HCT116 (cell line): ENCODE data around the gene CHAC1. TPM values are rescaled to one million over a fixed set of nuclear protein-coding genes. Genes with fewer than 3 reads are reported as not detected.

Experiments used
- ATAC-seq: fragments of 200-7000 bp; cut with Tn5 transposase; 2 replicates; pipeline ENCODE4 v1.9.1; 2020; ENCODE audit warnings: mild to moderate bottlenecking, moderate library complexity
- BruUV-seq: library from RNA; stranded (reverse); fragments of 400-500 nt; replicated peaks from 2 replicates; lab custom pipeline; 2021; lab: Mats Ljungman, UMichigan
- CTCF ChIA-PET: fragments of 300-600 bp; sonication (Branson Sonifier 250); formaldehyde crosslinking; loops from one replicate; lab custom pipeline; 2021; ENCODE audit warnings: antibody characterized with exemption; lab: Charles Lee
- POLR2A ChIA-PET: fragments of 300-600, 350-600 bp; sonication (Branson Sonifier 250); formaldehyde crosslinking; loops from one replicate; lab custom pipeline; 2021; ENCODE audit warnings: antibody characterized with exemption; lab: Charles Lee
- RAD21 ChIA-PET, 2 experiments: fragments of 300-600 bp; sonication (Branson Sonifier 250); formaldehyde crosslinking; loops; one replicate each; lab custom pipeline; 2023; ENCODE audit warnings: low total read pairs in 2 of 2; ENCODE audit not compliant: uncharacterized antibody in 2 of 2, unreplicated experiment in 2 of 2, low non-redundant PET in 1 of 2; lab: Charles Lee
- DNase-seq: peaks from one replicate; pipeline ENCODE4 v3.0.0-alpha.2; 2010; ENCODE audit warnings: low read depth, low spot score
- H2AFZ ChIP-seq: fragments of 200-600 bp; shearing (Covaris generic), sonication (generic); 2 replicates; pipeline ENCODE4 v1.6.1; 2017; ENCODE audit warnings: low read depth, mixed run types, mixed read lengths, antibody characterized with exemption, low read length; ENCODE audit not compliant: poor library complexity, severe bottlenecking
- H3K27ac ChIP-seq: 2 replicates; pipeline ENCODE4 v1.5.1; 2012; ENCODE audit warnings: low read depth, low read length
- H3K27me3 ChIP-seq: fragments of 200-600 bp; sonication (generic); 2 replicates; pipeline ENCODE4 v1.6.1; 2016; ENCODE audit warnings: mixed run types, low read length, mixed read lengths; ENCODE audit not compliant: insufficient read depth
- H3K36me3 ChIP-seq, 2 experiments: fragments of 200-500 bp in 1 of 2; fragments of 200-600 bp in 1 of 2; sonication (Bioruptor generic) in 1 of 2; sonication (generic) in 1 of 2; 2 replicates each; pipeline versions ENCODE4 v1.5.1 to v1.6.1; 2014 to 2016; ENCODE audit warnings: low read length in 2 of 2, inconsistent platforms in 1 of 2, mixed read lengths in 1 of 2, mixed run types in 1 of 2; ENCODE audit not compliant: insufficient read depth in 2 of 2, control insufficient read depth in 1 of 2
- H3K4me1 ChIP-seq, 2 experiments: fragments of 200-600 bp in 1 of 2; sonication (generic) in 1 of 2; 2 replicates each; pipeline versions ENCODE4 v1.5.1 to v1.6.1; 2012 to 2017; ENCODE audit warnings: low read length in 2 of 2, inconsistent platforms in 1 of 2, mild to moderate bottlenecking in 1 of 2, mixed read lengths in 1 of 2, mixed run types in 1 of 2, moderate library complexity in 1 of 2; ENCODE audit not compliant: insufficient read depth in 2 of 2, control insufficient read depth in 1 of 2
- H3K4me2 ChIP-seq: fragments of 200-600 bp; sonication (generic); 2 replicates; pipeline ENCODE4 v1.6.1; 2017; ENCODE audit warnings: mixed run types, low read length, mixed read lengths
- H3K4me3 ChIP-seq, 2 experiments: fragments of 200-600 bp in 1 of 2; sonication (generic) in 1 of 2; replicated peaks in 1 of 2; 2 replicates each; pipeline ENCODE4 v1.5.1; 2011 to 2016; ENCODE audit warnings: low read length in 2 of 2, control low read depth in 1 of 2, low read depth in 1 of 2, mild to moderate bottlenecking in 1 of 2, mixed read lengths in 1 of 2, mixed run types in 1 of 2
- H3K79me2 ChIP-seq: fragments of 200-600 bp; sonication (generic); 2 replicates; pipeline ENCODE4 v1.6.1; 2017; ENCODE audit warnings: mild to moderate bottlenecking, mixed run types, low read length, moderate library complexity, mixed read lengths; ENCODE audit not compliant: insufficient read depth
- H3K9ac ChIP-seq: fragments of 200-600 bp; sonication (generic); 2 replicates; pipeline ENCODE4 v1.6.1; 2016; ENCODE audit warnings: low read length, mixed read lengths
- H3K9me2 ChIP-seq: fragments of 200-600 bp; sonication (generic), shearing (Covaris generic); 2 replicates; pipeline ENCODE4 v1.6.1; 2017; ENCODE audit warnings: mixed run types, mild to moderate bottlenecking, moderate library complexity; ENCODE audit not compliant: insufficient read depth
- H3K9me3 ChIP-seq, 2 experiments: fragments of 200-500 bp in 1 of 2; fragments of 200-600 bp in 1 of 2; sonication (Bioruptor generic) in 1 of 2; sonication (generic) in 1 of 2; 2 replicates each; pipeline ENCODE4 v1.6.1; 2014 to 2017; ENCODE audit warnings: low read length in 2 of 2, mixed read lengths in 2 of 2, inconsistent platforms in 1 of 2, low read depth in 1 of 2, mild to moderate bottlenecking in 1 of 2, mixed run types in 1 of 2, moderate library complexity in 1 of 2; ENCODE audit not compliant: control insufficient read depth in 1 of 2, insufficient read depth in 1 of 2
- H4K20me1 ChIP-seq: fragments of 200-600 bp; sonication (generic), shearing (Covaris generic); 2 replicates; pipeline ENCODE4 v1.6.1; 2017; ENCODE audit warnings: mixed run types, mild to moderate bottlenecking, moderate library complexity; ENCODE audit not compliant: insufficient read depth
- ATF3 ChIP-seq: IDR thresholded peaks from 2 replicates; pipeline ENCODE4 v1.6.1; 2012
- CBX3 ChIP-seq: IDR thresholded peaks from 2 replicates; pipeline ENCODE4 v1.6.1; 2012; ENCODE audit warnings: low read depth
- CTCF ChIP-seq, 3 experiments: fragments of 200-600 bp in 1 of 3; sonication (generic) in 1 of 3; IDR thresholded peaks in 2 of 3; conservative IDR thresholded peaks in 1 of 3; 2 replicates each; pipeline ENCODE4 v1.5.1; 2012 to 2017; ENCODE audit warnings: low read depth in 2 of 3, low read length in 2 of 3, antibody characterized with exemption in 1 of 3, borderline replicate concordance in 1 of 3, control low read depth in 1 of 3, mild to moderate bottlenecking in 1 of 3, mixed read lengths in 1 of 3, mixed run types in 1 of 3, moderate library complexity in 1 of 3; ENCODE audit not compliant: insufficient read depth in 1 of 3
- ELF1 ChIP-seq: IDR thresholded peaks from 2 replicates; pipeline ENCODE4 v1.6.1; 2012; ENCODE audit warnings: low read depth, borderline replicate concordance
- EZH2 ChIP-seq: fragments of 200-600 bp; sonication (generic); IDR thresholded peaks from 2 replicates; pipeline ENCODE4 v1.6.1; 2017; ENCODE audit warnings: antibody characterized with exemption, mixed run types
- EZH2phosphoT487 ChIP-seq: fragments of 200-600 bp; IDR thresholded peaks from 2 replicates; pipeline ENCODE4 v1.6.1; 2018; ENCODE audit warnings: antibody characterized with exemption, borderline replicate concordance
- RAD21 ChIP-seq: IDR thresholded peaks from 2 replicates; pipeline ENCODE4 v1.6.1; 2012; ENCODE audit warnings: low read depth, mild to moderate bottlenecking
- REST ChIP-seq: IDR thresholded peaks from 2 replicates; pipeline ENCODE4 v1.6.1; 2012; ENCODE audit warnings: low read depth
- SRF ChIP-seq: IDR thresholded peaks from 2 replicates; pipeline ENCODE4 v1.6.1; 2012; ENCODE audit warnings: low read depth
- TCF7L2 ChIP-seq: IDR thresholded peaks from 2 replicates; pipeline ENCODE4 v1.7.0; 2011; ENCODE audit warnings: borderline replicate concordance, inconsistent platforms; ENCODE audit not compliant: insufficient read depth, insufficient read length; ENCODE audit errors: extremely low read depth
- YY1 ChIP-seq: IDR thresholded peaks from 2 replicates; pipeline ENCODE4 v1.6.1; 2011; ENCODE audit warnings: low read length, low read depth, moderate library complexity, mild to moderate bottlenecking; ENCODE audit not compliant: insufficient replicate concordance; ENCODE audit errors: extremely low read depth
- ZNF274 ChIP-seq: fragments of 200-500 bp; sonication (Bioruptor generic); IDR thresholded peaks from 2 replicates; pipeline ENCODE4 v1.6.1; 2014; ENCODE audit warnings: mild to moderate bottlenecking, low read depth, low read length, inconsistent platforms
- intact Hi-C: fragments of 100-400 bp; cut with micrococcal nuclease; formaldehyde crosslinking; loops from 2 replicates; pipeline ENCODE4 v1.10.0; 2022
- total RNA-seq: library from RNA; stranded (reverse); gene quantifications from one replicate; pipeline ENCODE4 v1.2.1, GENCODE V29; 2021; ENCODE audit not compliant: unreplicated experiment

Gene CHAC1
- total RNA-seq, 1 experiment from 2014 or later, result 58.9 TPM

- TF ChIP-seq CTCF (IDR thresholded peaks at IDR 0.05 in 2 of 3, conservative IDR thresholded peaks at IDR 0.05 in 1 of 3; ENCODE audit: borderline replicate concordance in 1 of 3, insufficient read depth in 1 of 3, low read depth in 2 of 3, low read length in 2 of 3), result peak; percentile 20 to 33 (median 32); a peak in 3 of 6 replicates
- TF ChIP-seq SRF, result no peak
- no peak for TF ChIP-seq ELF1
These were observed 11.5 kb upstream of the CHAC1 start (continued) for GRCh38 chr15:40941528-40942336.

GRCh38 chr15:40942337-40942854 is 10.9 kb upstream of the CHAC1 start:
- peak overlapping the region; percentile 73 for H3K9ac ChIP-seq
- peak overlapping the region; percentile 46 for H2AFZ ChIP-seq
- no peaks in the 10 kb centered on the region for H4K20me1 ChIP-seq
- CTCF ChIA-PET, result interaction anchor here (1.0 to 2.7 kb wide), 8 partner anchors 9 to 289 kb away, joined by 3 to 36 read pairs (median 5); partner anchors contain the start of genes CHAC1, CHP1 and DLL4
- peak overlapping the region; percentile 43 to 60 for H3K4me3 ChIP-seq
- no peaks in the 10 kb centered on the region for H3K36me3 ChIP-seq
- no peaks in the 10 kb centered on the region for H3K9me3 ChIP-seq
- peak overlapping the region; percentile 72 for H3K27ac ChIP-seq
- no peaks in the 10 kb centered on the region for H3K9me2 ChIP-seq
- no peak for DNase-seq
- H3K4me1 ChIP-seq, result peaks cover 17 to 18% of the 10 kb centered on the region in 2 experiments; a peak in 3 of 4 replicates
- intact Hi-C loops, result no loop called here
- POLR2A ChIA-PET, result interaction anchor here (1.0 to 5.7 kb wide), 3 partner anchors 10 to 13 kb away, joined by 4 to 39 read pairs (median 39); partner anchors contain the start of genes CHAC1 and DLL4
- TSS peak; percentile 69 for BruUV-seq
- H3K4me2 ChIP-seq, result peak overlapping the region; percentile 97
- no peak for ATAC-seq
- no peaks in the 10 kb centered on the region for H3K79me2 ChIP-seq
- no peaks in the 10 kb centered on the region for H3K27me3 ChIP-seq
- RAD21 ChIA-PET, result interaction anchor here (1.0 to 1.6 kb wide), 2 partner anchors 14 to 243 kb away, joined by 3 to 4 read pairs; partner anchors contain the start of gene DLL4 (in 1 of the 2)
- TF ChIP-seq ATF3, result no peak
- no peak for TF ChIP-seq TCF7L2
- no peak for TF ChIP-seq RAD21
- no peak for TF ChIP-seq CTCF (IDR thresholded peaks at IDR 0.05 in 2 of 3, conservative IDR thresholded peaks at IDR 0.05 in 1 of 3; ENCODE audit: borderline replicate concordance in 1 of 3, insufficient read depth in 1 of 3, low read depth in 2 of 3, low read length in 2 of 3)
- TF ChIP-seq REST, result no peak
- no peak for TF ChIP-seq SRF
- no peak for TF ChIP-seq ZNF274
- no peak for TF ChIP-seq YY1
- TF ChIP-seq CBX3, result no peak
- no peak for TF ChIP-seq EZH2phosphoT487
- no peak for TF ChIP-seq EZH2
